ENCODE results near the gene IPO4. TPM values are rescaled to one million over a fixed set of nuclear protein-coding genes. Genes with fewer than 3 reads are reported as not detected.
A peak's percentile ranks its signal among the peaks of the same experiment; 100 is the strongest.

IPO4 gene
- total and polyA plus RNA-seq, 2 of the 13 experiments (the other 11 are each of a cell fraction or from before 2014, with no cell fraction given) = 39.0 to 179 TPM

DNA sequence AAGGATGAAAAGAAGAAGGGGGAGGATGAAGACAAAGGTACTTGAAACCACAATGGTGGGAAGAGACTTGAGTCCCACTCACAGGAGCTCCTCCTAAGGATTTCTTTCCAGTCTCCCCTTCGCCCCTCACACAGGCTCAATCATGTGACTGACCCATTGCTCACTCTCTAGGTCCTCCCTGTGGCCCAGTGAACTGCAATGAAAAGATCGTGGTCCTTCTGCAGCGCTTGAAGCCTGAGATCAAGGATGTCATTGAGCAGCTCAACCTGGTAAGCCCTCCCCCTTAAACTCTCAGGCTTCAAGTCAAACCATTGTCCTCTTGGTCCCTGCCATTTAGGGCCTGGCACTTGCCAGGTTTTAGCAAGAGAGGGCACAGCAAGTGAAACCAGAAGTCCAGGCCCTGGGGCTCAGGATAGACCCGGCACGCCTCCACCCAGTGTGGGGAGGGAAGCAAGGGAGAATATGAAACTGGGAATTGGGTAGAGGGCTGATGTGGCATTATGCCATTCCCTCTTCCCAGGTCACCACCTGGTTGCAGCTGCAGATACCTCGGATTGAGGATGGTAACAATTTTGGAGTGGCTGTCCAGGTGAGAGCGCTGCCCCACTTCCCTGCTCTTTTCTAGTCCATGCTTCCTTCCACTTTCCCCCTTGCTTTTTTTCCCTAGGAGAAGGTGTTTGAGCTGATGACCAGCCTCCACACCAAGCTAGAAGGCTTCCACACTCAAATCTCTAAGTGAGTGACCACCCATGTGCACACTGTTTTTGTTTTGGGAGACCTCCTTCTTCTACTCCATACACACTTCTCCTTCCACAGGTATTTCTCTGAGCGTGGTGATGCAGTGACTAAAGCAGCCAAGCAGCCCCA is 50.9 kb downstream of the IPO4 start (continued):
- TF ChIP-seq NONO (IDR thresholded peaks at IDR 0.05) = no peak
- no peak for TF ChIP-seq NONO (CRISPR knock-in tag; conservative IDR thresholded peaks at IDR 0.05)
- TF ChIP-seq, protein P1, sequence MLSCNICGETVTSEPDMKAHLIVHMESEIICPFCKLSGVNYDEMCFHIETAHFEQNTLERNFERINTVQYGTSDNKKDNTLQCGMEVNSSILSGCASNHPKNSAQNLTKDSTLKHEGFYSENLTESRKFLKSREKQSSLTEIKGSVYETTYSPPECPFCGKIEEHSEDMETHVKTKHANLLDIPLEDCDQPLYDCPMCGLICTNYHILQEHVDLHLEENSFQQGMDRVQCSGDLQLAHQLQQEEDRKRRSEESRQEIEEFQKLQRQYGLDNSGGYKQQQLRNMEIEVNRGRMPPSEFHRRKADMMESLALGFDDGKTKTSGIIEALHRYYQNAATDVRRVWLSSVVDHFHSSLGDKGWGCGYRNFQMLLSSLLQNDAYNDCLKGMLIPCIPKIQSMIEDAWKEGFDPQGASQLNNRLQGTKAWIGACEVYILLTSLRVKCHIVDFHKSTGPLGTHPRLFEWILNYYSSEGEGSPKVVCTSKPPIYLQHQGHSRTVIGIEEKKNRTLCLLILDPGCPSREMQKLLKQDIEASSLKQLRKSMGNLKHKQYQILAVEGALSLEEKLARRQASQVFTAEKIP (CRISPR knock-in tag; IDR thresholded peaks at IDR 0.05; ENCODE audit: borderline replicate concordance) = no peak
- 0 out of 2 replicates have a peak, but pooled peaks have one; percentile 30 for TF ChIP-seq ZNF263 (CRISPR knock-in tag; IDR thresholded peaks at IDR 0.05)
- no peak for TF ChIP-seq ZSCAN21 (CRISPR knock-in tag; IDR thresholded peaks at IDR 0.05; ENCODE audit: borderline replicate concordance)
- TF ChIP-seq MEF2D (CRISPR knock-in tag; IDR thresholded peaks at IDR 0.05) = peak; percentile 30; the same call in 1 of the 2 replicates
- no peak for TF ChIP-seq ZNF30 (CRISPR knock-in tag; IDR thresholded peaks at IDR 0.05)
- TF ChIP-seq, protein P2, sequence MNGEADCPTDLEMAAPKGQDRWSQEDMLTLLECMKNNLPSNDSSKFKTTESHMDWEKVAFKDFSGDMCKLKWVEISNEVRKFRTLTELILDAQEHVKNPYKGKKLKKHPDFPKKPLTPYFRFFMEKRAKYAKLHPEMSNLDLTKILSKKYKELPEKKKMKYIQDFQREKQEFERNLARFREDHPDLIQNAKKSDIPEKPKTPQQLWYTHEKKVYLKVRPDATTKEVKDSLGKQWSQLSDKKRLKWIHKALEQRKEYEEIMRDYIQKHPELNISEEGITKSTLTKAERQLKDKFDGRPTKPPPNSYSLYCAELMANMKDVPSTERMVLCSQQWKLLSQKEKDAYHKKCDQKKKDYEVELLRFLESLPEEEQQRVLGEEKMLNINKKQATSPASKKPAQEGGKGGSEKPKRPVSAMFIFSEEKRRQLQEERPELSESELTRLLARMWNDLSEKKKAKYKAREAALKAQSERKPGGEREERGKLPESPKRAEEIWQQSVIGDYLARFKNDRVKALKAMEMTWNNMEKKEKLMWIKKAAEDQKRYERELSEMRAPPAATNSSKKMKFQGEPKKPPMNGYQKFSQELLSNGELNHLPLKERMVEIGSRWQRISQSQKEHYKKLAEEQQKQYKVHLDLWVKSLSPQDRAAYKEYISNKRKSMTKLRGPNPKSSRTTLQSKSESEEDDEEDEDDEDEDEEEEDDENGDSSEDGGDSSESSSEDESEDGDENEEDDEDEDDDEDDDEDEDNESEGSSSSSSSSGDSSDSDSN (CRISPR knock-in tag; IDR thresholded peaks at IDR 0.05) = peak; percentile 57
- no peak for TF ChIP-seq MLLT10 (CRISPR knock-in tag; IDR thresholded peaks at IDR 0.05)
- peak; percentile 63 for TF ChIP-seq POLR2AphosphoS5 (IDR thresholded peaks at IDR 0.05; ENCODE audit: low read depth, low read length)
- 0 out of 2 replicates have a peak, but pooled peaks have one; percentile 8 for TF ChIP-seq PPARG (CRISPR knock-in tag; conservative IDR thresholded peaks at IDR 0.05)
- TF ChIP-seq BRCA1 (CRISPR knock-in tag; IDR thresholded peaks at IDR 0.05) = no peak
- no peak for TF ChIP-seq RFX3 (CRISPR knock-in tag; IDR thresholded peaks at IDR 0.05)
- TF ChIP-seq GPN1 (CRISPR knock-in tag; IDR thresholded peaks at IDR 0.05; ENCODE audit: borderline replicate concordance) = no peak
- 0 out of 4 replicates have a peak, but pooled peaks of 1 of the 2 experiments have one; percentile 39 for TF ChIP-seq POLR2A (IDR thresholded peaks at IDR 0.05; ENCODE audit: insufficient read depth in 1 of 2, low read depth in 2 of 2, low read length in 2 of 2)
- TF ChIP-seq, protein P3, sequence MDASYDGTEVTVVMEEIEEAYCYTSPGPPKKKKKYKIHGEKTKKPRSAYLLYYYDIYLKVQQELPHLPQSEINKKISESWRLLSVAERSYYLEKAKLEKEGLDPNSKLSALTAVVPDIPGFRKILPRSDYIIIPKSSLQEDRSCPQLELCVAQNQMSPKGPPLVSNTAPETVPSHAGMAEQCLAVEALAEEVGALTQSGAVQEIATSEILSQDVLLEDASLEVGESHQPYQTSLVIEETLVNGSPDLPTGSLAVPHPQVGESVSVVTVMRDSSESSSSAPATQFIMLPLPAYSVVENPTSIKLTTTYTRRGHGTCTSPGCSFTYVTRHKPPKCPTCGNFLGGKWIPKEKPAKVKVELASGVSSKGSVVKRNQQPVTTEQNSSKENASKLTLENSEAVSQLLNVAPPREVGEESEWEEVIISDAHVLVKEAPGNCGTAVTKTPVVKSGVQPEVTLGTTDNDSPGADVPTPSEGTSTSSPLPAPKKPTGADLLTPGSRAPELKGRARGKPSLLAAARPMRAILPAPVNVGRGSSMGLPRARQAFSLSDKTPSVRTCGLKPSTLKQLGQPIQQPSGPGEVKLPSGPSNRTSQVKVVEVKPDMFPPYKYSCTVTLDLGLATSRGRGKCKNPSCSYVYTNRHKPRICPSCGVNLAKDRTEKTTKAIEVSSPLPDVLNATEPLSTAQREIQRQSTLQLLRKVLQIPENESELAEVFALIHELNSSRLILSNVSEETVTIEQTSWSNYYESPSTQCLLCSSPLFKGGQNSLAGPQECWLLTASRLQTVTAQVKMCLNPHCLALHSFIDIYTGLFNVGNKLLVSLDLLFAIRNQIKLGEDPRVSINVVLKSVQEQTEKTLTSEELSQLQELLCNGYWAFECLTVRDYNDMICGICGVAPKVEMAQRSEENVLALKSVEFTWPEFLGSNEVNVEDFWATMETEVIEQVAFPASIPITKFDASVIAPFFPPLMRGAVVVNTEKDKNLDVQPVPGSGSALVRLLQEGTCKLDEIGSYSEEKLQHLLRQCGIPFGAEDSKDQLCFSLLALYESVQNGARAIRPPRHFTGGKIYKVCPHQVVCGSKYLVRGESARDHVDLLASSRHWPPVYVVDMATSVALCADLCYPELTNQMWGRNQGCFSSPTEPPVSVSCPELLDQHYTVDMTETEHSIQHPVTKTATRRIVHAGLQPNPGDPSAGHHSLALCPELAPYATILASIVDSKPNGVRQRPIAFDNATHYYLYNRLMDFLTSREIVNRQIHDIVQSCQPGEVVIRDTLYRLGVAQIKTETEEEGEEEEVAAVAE (CRISPR knock-in tag; IDR thresholded peaks at IDR 0.05; ENCODE audit: borderline replicate concordance) = no peak
- TF ChIP-seq NFYB (CRISPR knock-in tag; IDR thresholded peaks at IDR 0.05) = 0 out of 2 replicates have a peak, but pooled peaks have one; percentile 16
- no peak for TF ChIP-seq NR2C2 (CRISPR knock-in tag; IDR thresholded peaks at IDR 0.05; ENCODE audit: borderline replicate concordance)
- TF ChIP-seq ZC3H4 (CRISPR knock-in tag; IDR thresholded peaks at IDR 0.05; ENCODE audit: borderline replicate concordance) = 0 out of 2 replicates have a peak, but pooled peaks have one; percentile 32
- TF ChIP-seq HMG20B (CRISPR knock-in tag; conservative IDR thresholded peaks at IDR 0.05) = no peak
- no peak; the same call in 1 of the 2 replicates for TF ChIP-seq ZNF788 (CRISPR knock-in tag; IDR thresholded peaks at IDR 0.05; ENCODE audit: borderline replicate concordance)
- TF ChIP-seq CENPT (CRISPR knock-in tag; IDR thresholded peaks at IDR 0.05; ENCODE audit: low read depth) = peak; percentile 56; the same call in 1 of the 2 replicates

Data from HepG2 (cell line).